ENCODE measurements around the gene PROZ. TPM values are rescaled to one million over a fixed set of nuclear protein-coding genes. Genes with fewer than 3 reads are reported as not detected.

PROZ gene
- polyA plus RNA-seq, 1 experiment = not detected

GRCh38 chr13:113211774-113212173, 53.3 kb downstream of the PROZ start:
- TF ChIP-seq CTCF (IDR thresholded peaks at IDR 0.05; ENCODE audit: insufficient read depth, low read depth, low read length) = no peak
- no peaks in the 10 kb centered on the region for H3K27me3 ChIP-seq (ENCODE audit: control insufficient read depth, insufficient read depth, low read length)
- POLR2A ChIA-PET = no interaction called here
- no peak overlapping the region for H3K4me3 ChIP-seq (ENCODE audit: low read depth, low read length)
- CTCF ChIA-PET = interaction anchor here (2.0 kb wide), 1 partner anchor 13 kb away, joined by 5 read pairs; no protein-coding TSS in a partner anchor
- H3K36me3 ChIP-seq (ENCODE audit: control insufficient read depth, insufficient read depth, low read length) = 0 out of 2 replicates have a peak, but pooled peaks cover 3% of the 10 kb centered on the region
- DNase-seq (ENCODE audit: low read depth) = no peak

GRCh38 chr13:113216254-113217048, 58.0 kb downstream of the PROZ start:
- DNase-seq (ENCODE audit: low read depth) = peak; percentile 32
- TF ChIP-seq CTCF (IDR thresholded peaks at IDR 0.05; ENCODE audit: insufficient read depth, low read depth, low read length) = no peak
- CTCF ChIA-PET = interaction anchor here (1.0 kb wide), 1 partner anchor 28 kb away, joined by 4 read pairs; no protein-coding TSS in a partner anchor
- H3K4me3 ChIP-seq (ENCODE audit: low read depth, low read length) = no peak overlapping the region
- peaks cover 12% of the 10 kb centered on the region for H3K36me3 ChIP-seq (ENCODE audit: control insufficient read depth, insufficient read depth, low read length)
- POLR2A ChIA-PET = no interaction called here
- H3K27me3 ChIP-seq (ENCODE audit: control insufficient read depth, insufficient read depth, low read length) = no peaks in the 10 kb centered on the region

- Histone ChIP-seq H3K4me3 (ENCODE audit: low read depth, low read length) (no peak overlapping the region), H3K36me3 (ENCODE audit: control insufficient read depth, insufficient read depth, low read length) (peaks cover 15% of the 10 kb centered on the region), H3K27me3 (ENCODE audit: control insufficient read depth, insufficient read depth, low read length) (no peaks in the 10 kb centered on the region)
- CTCF ChIA-PET = interaction anchor here (1.1 kb wide), 1 partner anchor 9 kb away, joined by 3 read pairs; the partner anchor contains the start of gene CUL4A
- POLR2A ChIA-PET = no interaction called here
- no peak for TF ChIP-seq CTCF (IDR thresholded peaks at IDR 0.05; ENCODE audit: insufficient read depth, low read depth, low read length)
- no peak for DNase-seq (ENCODE audit: low read depth)
Observed at GRCh38 chr13:113218586-113218985, 60.1 kb downstream of the PROZ start.

GRCh38 chr13:113219256-113219940, 61.0 kb downstream of the PROZ start:
- ChIA-PET POLR2A (no interaction called here), CTCF (interaction anchor here (1.1 kb wide), 1 partner anchor 10 kb away, joined by 3 read pairs; the partner anchor contains the start of gene CUL4A)
- no peak for DNase-seq (ENCODE audit: low read depth)
- Histone ChIP-seq H3K4me3 (ENCODE audit: low read depth, low read length) (no peak overlapping the region), H3K27me3 (ENCODE audit: control insufficient read depth, insufficient read depth, low read length) (no peaks in the 10 kb centered on the region), H3K36me3 (ENCODE audit: control insufficient read depth, insufficient read depth, low read length) (peaks cover 17% of the 10 kb centered on the region)
- no peak for TF ChIP-seq CTCF (IDR thresholded peaks at IDR 0.05; ENCODE audit: insufficient read depth, low read depth, low read length)

GRCh38 chr13:113220141-113220598, 61.7 kb downstream of the PROZ start:
- DNase-seq (ENCODE audit: low read depth) = no peak
- CTCF ChIA-PET = no interaction called here
- TF ChIP-seq CTCF (IDR thresholded peaks at IDR 0.05; ENCODE audit: insufficient read depth, low read depth, low read length) = no peak
- POLR2A ChIA-PET = no interaction called here
- H3K36me3 ChIP-seq (ENCODE audit: control insufficient read depth, insufficient read depth, low read length) = peaks cover 16% of the 10 kb centered on the region
- no peaks in the 10 kb centered on the region for H3K27me3 ChIP-seq (ENCODE audit: control insufficient read depth, insufficient read depth, low read length)
- H3K4me3 ChIP-seq (ENCODE audit: low read depth, low read length) = no peak overlapping the region
